GM19452 (cell line): ENCODE results near the gene TAPT1.
A peak's percentile ranks its signal among the peaks of the same experiment; 100 is the strongest.
"Not testable (repeated sequence)": the region's sequence is repeated elsewhere in the genome, so short reads cannot be mapped to it uniquely, and the experiment has no call there.

Experiments used
- ATAC-seq: cut with Tn5 transposase; IDR thresholded peaks from one replicate; pipeline ENCODE4 v1.9.1; 2021; ENCODE audit not compliant: unreplicated experiment

TAPT1 gene

DNA sequence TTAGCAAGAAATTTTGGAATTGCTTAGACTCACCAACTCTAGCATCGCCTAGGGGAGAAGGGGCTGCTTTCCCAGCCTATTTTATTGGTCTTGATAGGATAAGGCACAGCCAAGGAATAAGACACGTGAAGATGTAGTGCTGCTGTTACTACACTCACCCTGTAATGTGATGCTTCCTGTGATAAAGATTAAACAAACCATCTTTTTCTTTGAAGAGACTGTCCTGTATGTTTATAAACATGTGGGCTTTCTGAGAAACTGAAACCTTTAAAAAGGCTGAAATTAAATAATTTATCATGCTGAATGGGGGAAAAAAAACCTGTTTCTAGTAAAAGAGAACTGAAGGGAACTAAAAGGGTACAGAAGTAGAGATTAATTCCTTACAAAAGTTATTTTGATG, 13.2 kb downstream of the TAPT1 start:
- ATAC-seq = no peak

DNA sequence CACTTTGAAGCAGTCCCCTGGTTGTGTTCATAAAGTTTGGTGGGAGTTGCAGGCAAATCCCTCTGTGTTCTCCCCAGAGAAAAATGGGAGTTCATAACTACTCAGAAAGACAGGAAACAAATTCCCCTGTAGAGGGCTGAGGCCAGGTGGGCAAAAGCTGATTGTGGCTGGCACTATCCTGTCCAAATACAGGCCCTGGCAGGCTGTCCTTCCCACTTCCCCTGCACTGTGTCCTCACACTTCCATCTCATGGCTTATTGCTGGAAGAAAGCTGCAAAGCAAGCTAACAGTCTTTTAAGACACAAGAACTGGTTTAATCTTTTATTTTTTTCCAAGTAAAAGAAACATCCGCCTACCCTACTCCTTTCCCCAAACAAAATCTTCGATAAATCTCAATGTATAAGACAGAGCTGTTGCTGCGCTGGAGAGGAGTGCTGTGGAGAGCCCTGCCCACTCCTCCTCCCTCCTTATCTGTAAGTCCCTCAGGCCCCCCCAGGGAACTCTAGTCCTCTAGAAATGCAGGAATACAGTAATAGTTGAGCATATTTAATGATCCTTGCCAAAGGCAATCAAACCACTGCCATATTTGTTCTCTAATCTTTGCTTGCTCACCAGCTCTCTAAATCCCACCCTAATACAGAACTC, 14.0 kb downstream of the TAPT1 start:
- no peak for ATAC-seq

DNA sequence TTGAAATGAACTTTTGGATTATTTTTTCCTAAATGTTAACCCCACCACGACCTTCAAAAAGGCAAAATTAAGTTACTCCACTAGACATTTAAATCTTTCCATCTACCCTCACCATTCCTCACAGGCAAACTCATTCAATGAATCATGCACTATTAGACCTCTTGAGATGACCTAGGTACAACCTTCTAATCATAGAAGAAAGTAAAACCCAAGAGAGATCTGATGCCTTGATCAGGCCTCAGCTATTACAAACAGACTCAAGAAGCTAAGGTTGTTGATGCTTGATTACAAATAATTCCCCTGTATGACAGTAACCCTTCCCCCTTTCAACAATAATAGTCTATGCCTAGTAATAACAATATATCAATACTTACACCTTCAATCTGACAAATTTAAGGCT, 18.9 kb downstream of the TAPT1 start:
- ATAC-seq = no peak

DNA sequence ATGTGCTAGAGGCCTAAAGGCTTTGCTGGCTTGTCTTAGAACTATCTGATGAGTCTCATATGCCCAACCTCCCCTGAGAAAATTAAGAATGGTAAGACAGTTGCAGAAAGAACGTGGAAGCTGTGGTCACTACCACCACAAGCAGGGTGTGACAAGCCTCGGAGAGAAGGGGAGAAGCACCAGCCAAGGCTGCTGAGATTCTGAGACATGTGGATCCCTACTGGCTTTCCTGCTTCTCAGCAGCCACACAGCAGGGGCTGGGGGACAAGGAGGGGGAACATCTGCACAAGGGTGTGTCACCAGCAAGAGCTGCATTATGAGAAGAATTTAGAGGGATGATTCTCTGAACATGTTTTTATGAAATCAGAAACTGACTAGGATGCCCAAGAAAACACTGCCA, 19.4 kb downstream of the TAPT1 start:
- no peak for ATAC-seq

DNA sequence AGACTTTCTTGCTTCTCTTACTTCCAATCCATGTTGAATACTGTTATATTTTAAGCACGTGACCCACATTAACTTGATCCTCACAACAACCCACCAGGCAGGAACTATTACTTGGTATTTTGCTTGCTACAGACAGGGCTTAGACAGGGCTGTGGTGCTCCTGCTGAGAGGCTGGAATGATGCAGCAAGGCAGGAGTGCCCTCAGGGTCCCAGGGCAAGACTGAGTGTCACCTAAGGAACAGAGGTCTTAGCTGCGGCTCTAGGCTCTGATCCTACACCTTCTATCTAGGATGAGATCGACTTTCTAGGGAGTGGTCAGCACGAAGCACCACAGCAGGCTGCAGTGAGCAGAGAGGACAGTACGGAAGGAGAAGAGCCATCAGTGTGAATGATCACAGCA, 20.0 kb downstream of the TAPT1 start:
- ATAC-seq = no peak

DNA sequence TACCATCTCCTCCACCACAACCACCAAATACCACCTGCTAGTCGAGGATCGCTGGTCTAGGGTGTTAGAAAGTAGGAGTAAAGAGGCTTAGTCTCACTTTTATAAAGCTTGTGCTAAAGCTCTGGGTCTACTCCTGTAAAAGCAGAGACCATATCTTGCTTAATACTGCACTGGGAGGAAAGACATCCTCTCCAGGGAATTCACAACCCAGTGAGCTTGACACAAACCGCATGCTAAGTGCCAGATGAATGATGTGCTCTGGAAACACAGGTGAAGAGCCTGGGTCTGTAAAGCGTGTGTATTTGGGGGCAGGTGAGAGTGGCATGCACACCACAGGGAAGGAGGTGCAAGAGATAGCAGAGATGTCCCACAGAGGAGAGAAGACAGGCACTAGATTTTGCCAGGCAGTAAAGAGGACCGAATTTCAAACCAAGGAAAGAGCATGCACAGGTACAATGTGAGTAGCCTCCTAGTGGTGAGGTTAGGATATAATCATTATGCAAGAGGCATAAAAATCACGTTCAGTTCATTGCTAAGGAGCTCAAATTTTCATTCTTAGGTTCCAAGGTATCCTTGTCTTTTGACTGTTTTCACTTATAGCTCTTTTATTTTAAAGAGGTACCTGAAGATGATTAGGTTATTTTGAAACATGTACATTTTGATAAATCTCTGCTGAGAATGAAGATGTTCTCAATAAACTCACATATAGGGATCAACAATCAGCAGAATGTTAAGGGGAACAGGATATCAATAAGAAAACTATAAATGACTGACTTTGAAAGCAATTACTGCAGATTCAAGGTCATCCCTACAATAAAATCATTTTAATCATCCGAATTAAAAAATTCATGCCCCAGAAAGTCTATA, 20.7 kb downstream of the TAPT1 start:
- peak; percentile 78 for ATAC-seq

DNA sequence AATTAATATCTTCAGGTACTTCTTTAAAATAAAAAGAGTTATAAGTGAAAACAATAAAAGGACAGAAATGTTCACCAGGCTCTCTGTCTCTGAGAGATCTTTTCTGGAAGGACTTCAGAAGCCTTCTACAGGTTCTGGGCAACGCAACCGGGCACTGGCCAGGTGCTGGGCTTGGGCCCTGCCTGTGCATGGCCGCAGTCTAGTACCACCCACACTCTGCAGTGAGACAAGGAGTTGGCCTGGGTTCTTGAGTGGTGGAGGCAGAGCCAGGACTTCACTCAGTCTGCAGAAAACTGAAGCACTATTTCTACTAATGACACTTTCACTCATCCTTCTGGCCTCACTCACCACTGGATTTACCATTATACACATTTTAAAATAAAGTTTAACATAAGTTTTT, 21.8 kb downstream of the TAPT1 start:
- ATAC-seq = no peak

DNA sequence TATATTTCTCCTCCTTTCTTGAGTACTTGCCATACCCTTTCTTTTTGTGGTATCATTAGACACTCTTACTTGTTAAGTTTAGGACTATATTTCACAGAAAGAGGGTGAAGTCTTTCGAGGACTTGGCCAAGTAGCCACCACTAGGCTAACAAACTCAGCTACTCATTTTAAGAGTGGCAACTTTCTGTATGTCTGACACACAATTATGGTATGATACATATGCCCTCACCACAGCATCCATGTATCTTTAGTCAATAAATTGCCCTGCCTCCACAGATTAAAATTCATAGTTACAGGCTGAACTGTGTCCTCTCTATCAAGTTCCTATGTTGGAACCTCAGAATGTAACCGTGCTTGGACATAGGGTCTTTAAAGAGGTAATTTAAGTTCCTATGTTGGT, 23.2 kb downstream of the TAPT1 start:
- ATAC-seq = no peak

DNA sequence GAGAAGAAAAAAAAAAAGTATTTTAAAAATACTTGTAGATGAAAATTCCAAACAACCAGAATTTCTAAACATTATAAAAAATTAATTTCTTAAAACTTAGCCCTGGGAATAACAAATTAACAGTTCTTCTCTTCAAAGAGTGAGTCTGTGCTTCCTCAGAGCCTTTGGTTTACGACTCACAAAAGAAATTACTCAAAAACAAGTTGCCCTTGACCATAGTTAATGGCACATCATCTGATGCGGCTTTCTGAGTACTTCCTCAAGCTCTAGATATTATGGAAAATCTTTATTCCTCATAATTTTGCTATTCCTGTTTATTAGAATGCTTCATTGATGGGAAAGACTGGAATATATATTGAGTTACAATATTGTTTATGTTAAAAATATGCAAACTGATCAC, 23.7 kb downstream of the TAPT1 start:
- ATAC-seq = no peak

DNA sequence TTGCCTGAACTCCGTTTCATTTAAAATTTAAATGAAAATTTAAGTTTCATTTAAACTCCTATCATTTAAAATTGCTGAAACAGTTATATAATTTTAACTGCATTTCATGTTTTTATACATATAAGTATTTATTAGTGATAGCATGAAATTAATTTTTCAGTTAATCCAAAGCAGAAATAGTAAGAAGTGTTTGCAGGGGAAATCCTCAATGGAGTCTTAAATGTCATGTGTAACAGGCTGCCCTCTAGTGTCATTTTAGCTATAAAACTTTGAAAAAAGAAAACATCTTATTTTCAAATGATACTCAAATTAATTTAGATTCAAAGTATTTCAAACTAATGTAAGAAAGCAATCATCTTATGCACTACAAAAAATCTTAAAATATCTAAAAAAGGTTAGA, 27.2 kb downstream of the TAPT1 start:
- no peak for ATAC-seq

DNA sequence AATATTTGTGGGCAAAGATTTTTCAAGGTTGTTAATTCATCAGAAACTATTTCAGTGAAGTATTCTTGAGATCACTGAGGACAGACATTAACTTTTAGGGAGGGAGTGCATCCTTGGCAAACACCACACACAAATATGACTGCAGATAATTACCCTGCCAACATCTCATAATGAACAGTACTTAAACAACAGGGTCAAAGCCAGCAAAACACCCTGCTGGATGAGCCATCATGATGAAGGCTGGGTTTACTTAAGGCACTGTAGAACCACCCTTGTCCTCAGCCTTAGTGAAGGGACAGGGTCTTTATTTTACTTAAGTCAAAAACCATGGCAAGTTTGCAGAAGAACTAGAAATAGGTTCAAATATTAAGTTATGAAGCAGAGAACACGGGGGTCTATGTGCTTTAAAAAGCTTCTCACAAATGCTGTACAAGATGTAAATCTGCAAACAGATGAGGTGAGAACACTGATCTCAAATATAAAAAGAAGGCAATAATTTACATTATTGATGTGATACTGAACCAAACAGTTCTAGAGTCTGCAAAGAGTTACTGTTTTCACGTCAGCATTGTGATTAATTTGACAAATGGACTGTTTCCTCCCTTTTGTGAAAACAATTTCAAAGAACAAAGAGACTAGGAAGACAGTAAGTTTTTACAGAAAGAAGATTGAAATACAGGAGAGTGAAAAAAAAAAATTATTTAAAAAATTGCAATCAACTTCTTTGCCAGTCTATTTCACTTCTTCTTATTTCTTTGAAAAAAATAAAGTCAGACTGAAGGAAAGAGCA, 28.2 kb downstream of the TAPT1 start:
- no peak for ATAC-seq

DNA sequence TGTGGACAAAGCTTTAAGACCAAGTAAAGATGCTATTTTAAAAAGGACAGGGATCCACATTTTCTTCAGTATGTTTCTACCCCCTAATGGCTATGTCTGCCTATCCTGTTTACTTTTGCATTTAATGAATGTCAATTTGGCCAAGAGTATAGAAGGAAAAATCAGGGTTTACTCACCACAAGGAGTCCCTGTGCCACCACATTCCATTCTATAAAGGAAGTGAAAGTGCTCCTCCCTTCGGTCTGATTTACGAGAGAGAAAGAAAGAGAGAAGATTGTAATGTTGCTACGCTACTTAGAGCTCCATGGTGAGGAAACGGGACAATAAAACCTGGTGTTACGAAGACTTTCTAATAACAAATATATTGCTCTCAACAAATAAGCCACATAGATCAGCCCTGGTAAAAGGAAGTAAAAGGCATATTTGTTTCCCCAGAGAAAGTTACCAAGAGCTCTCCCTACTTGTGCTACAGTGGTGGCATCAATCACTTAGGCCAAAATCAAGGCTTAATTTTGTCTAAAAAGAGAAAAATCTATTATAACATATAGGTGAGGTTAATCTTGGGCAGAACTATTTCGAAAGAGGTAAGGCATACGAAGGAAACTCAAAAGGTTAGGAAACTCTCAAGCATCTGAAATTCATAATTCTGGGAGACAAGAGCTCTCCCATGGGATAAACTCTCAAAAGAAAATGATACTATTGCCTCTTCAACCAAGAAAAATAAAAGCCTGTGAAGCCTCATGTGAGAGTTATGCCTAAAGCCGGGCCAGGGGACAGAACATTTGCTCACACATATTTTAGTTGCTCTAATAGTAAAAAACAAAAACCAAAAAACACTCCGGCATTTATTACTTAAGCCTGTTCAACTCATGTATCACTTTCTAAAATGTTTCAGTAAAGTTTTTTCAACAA, 29.5 kb downstream of the TAPT1 start:
- ATAC-seq = peak; percentile 69

DNA sequence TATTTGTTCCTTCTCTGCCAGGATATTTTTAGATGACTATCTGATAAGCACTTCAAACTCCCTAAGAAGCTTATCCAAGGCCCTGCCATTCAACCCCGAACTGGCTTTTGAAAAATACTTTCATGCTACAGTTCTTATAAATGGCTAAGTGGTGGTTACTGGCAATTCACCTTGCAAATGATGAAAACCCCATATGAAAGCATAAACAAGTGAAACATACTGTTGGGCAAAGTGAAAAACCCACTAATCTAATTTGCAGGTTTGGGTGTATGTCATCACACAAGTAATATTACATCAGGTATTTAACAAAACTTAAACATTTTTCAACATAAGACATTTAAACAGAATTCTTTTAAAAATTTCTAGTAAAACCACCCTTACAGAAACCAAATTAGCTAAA, 31.1 kb downstream of the TAPT1 start:
- no peak for ATAC-seq

DNA sequence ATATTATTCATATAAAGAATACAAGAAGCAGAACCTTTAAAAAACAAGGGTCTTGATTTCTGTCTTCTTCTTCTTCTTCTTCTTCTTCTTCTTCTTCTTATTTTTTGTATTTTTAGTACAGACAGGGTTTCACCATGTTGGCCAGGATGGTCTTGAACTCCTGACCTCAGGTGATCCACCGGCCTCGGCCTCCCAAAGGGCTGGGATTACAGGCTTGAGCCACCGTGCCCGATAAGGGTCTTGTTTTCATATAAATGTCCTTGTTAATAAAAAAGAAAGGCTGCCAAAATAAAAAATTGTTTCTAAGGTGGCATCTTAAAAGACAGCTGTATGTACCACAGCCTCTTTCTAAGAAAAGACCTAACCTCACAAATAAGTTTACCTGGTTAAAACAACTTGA, 31.5 kb downstream of the TAPT1 start:
- not testable (repeated sequence) for ATAC-seq

DNA sequence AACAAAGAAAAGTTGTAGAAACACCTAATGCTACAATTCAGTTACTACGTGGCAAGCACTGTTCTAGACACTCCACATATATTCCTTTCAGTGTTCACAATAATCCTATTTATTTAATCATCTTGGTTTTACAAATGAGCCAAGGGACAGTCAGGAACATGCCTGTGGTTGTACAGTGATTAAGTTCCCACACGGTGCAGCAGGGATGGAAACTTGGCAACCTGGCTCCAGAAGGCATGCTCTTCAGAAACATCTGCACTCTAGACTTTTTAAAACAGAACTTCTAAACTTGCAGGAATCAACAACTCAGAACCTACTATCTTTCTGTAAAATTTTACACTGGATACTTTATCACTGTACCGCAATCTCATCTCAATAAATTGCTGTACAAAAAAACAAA, 32.1 kb downstream of the TAPT1 start:
- ATAC-seq = no peak

DNA sequence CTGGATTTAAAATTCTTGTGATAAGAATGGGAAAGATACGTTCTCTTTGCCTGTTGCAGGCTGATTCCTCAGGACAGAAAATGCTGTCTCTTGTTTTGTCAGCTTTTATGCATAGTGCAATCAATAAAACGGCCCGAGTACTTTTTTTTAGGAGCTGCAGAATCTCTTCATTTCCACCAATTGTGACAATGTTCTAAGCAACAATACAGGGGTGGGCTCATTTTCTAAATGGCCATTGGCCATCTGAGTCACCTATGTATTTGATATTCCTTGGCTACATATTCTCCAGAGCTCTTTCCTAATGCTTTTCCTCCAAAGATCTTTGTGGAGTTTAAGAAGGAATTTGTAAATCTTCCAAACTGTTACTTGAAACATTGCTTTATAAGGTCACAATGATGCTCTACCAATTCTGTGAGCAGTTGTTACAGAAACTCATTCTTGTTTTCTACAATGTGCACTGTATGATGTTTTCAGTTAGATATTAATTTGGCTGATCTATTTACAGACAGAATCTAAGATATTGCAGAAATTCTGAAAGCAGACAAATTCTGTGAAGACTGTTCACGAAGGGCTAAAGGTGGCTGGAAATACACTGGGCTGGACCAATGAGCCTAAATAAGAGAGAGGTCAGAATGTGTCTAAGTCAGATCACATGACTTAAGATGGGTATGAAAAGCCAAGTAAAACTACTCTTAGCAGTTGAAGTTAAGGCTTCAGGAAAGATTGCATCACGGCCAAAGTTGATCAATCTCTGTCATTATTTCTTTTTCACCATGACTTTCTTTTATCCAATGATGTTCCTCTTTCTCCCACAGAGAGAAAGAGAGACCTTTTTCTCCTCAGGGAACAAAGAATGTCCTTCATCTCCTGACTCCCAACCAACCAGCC, 33.4 kb downstream of the TAPT1 start:
- ATAC-seq = no peak

DNA sequence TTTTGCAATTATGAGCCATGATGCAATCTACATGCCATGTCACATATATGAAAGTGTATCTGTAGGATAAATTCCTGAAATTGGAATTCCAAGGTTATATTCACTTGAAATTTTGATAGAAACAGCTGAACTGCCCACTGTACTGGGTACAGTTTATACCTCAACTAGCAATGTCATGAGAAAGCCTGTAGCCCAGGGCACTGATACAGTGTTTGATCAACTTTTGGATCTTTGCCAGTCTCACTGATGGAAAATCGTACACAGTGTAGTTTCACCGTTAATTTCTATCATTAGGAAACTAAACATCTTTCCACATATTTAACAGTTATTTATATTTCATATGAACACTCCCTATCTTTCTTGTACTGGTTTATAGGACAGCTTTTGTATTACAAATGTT, 34.2 kb downstream of the TAPT1 start:
- no peak for ATAC-seq

DNA sequence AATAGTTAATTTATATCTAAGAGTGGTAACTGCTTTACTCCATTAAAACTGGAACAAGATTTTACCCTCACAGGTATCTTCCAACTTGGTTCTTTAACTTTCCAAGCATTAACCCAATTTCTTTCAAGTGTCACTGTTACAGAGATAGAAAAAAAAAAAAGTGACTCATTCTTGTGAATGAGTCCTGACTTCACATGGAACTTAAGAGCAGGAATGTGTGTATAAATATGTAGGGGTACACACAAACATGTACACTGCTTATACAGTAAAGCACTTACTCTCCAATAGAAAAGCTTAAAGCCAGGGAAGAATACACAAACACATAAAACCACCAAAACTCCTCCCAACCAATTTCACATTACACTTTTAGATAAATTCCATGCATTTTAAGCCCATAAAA, 38.8 kb downstream of the TAPT1 start:
- ATAC-seq = no peak

DNA sequence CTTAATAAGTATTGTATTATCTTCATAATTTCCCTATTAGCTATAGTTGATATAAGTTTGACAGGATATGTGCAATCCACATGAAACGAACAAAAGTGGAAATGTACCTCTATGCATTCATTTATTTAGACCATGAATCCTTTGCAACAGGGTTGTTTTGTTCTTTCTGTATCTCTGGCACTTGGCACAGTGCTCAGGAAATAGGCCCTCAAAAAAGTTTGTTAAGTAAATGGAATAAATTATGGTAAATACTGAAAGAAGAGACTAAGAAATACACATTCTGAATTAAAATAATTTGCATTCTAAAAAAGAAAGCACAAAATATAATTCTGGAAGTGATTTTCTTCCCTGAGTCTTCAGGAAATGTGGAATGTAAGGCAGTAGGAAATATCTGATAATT, 39.3 kb downstream of the TAPT1 start:
- ATAC-seq = no peak

DNA sequence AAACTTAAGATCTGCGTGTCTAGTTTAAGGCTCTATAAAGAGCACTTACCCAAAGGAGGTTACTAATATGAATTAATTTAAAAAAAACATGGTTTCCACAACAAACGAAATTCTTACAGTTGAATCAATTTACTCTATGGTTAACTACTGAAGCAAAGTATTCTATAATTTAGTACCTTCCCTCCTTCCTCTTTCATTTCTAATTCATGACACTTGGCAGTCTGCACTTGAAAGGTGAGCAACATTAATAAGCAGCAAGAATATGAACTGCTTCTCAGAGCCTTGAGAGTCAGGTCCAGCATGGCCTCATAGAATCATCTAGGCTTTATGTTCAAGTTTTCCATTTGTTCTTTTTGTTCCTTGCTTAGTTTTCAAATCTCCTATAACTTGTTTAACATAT, 42.7 kb downstream of the TAPT1 start:
- no peak for ATAC-seq
